Endothelial cell of umbilical vein (primary cell): Measurements from ENCODE around the gene CRELD2. TPM values are rescaled to one million over a fixed set of nuclear protein-coding genes. Genes with fewer than 3 reads are reported as not detected.

ENCODE experiments used
- BruUV-seq: library from RNA; stranded (reverse); fragments of 400-500 nt; replicated peaks from 2 replicates; lab custom pipeline; 2021; lab: Mats Ljungman, UMichigan
- CTCF ChIA-PET: fragments of 300-600, 350-600 bp; sonication (Branson Sonifier 250); formaldehyde crosslinking; loops from one replicate; lab custom pipeline; 2021; ENCODE audit warnings: antibody characterized with exemption, inconsistent platforms; lab: Charles Lee
- POLR2A ChIA-PET: fragments of 300-600, 350-600 bp; sonication (Branson Sonifier 250); formaldehyde crosslinking; loops from one replicate; lab custom pipeline; 2021; ENCODE audit warnings: antibody characterized with exemption, inconsistent platforms; lab: Charles Lee
- DNase-seq: peaks from one replicate; pipeline ENCODE4 v3.0.0-alpha.2; 2011; ENCODE audit warnings: low read depth, low spot score
- FAIRE-seq: peaks from 2 replicates; lab custom pipeline; 2011; peaks lifted over from hg19 to GRCh38; lab: Jason Lieb, UNC
- H2AFZ ChIP-seq: 2 replicates; pipeline ENCODE4 v1.6.0; 2012; ENCODE audit warnings: low read depth, low read length, control low read depth, inconsistent platforms
- H3K27ac ChIP-seq: 2 replicates; pipeline ENCODE4 v1.5.1; 2011; ENCODE audit warnings: low read depth, mild to moderate bottlenecking, control low read depth, low read length, moderate library complexity; ENCODE audit not compliant: insufficient read depth
- H3K27me3 ChIP-seq, 2 experiments: 2 replicates each; pipeline versions ENCODE4 v1.6.0 to v1.6.1; 2011; ENCODE audit warnings: low read length in 2 of 2, mixed read lengths in 1 of 2; ENCODE audit not compliant: control insufficient read depth in 2 of 2, insufficient read depth in 2 of 2
- H3K36me3 ChIP-seq, 2 experiments: 2 replicates in 1 of 2; 3 replicates in 1 of 2; pipeline ENCODE4 v1.5.1; 2011; ENCODE audit warnings: low read length in 2 of 2, mild to moderate bottlenecking in 1 of 2, moderate library complexity in 1 of 2; ENCODE audit not compliant: control insufficient read depth in 2 of 2, insufficient read depth in 2 of 2; ENCODE audit errors: extremely low read depth in 1 of 2
- H3K4me1 ChIP-seq: 3 replicates; pipeline ENCODE4 v1.5.1; 2011; ENCODE audit warnings: mild to moderate bottlenecking, low read length; ENCODE audit not compliant: control insufficient read depth, insufficient read depth; ENCODE audit errors: extremely low read depth
- H3K4me2 ChIP-seq: 2 replicates; pipeline ENCODE4 v1.6.1; 2011; ENCODE audit warnings: low read length, control low read depth, mixed read lengths; ENCODE audit not compliant: insufficient read depth
- H3K4me3 ChIP-seq, 3 experiments: fragments of 200-600 bp in 1 of 3; sonication (generic), shearing (Covaris generic) in 1 of 3; replicated peaks in 1 of 3; 2 replicates each; pipeline ENCODE4 v1.5.1; 2011 to 2016; ENCODE audit warnings: control low read depth in 3 of 3, low read length in 3 of 3, mild to moderate bottlenecking in 2 of 3, inconsistent platforms in 1 of 3, low read depth in 1 of 3, moderate library complexity in 1 of 3; ENCODE audit not compliant: insufficient read depth in 1 of 3
- H3K79me2 ChIP-seq: 2 replicates; pipeline ENCODE4 v1.6.0; 2012; ENCODE audit warnings: low read length, inconsistent platforms; ENCODE audit not compliant: control insufficient read depth, insufficient read depth
- H3K9ac ChIP-seq: replicated peaks from 2 replicates; pipeline ENCODE3; 2011; ENCODE audit warnings: low read length, control low read depth; ENCODE audit not compliant: insufficient read depth; ENCODE audit errors: extremely low read depth
- H3K9me1 ChIP-seq: replicated peaks from 3 replicates; pipeline ENCODE4 v1.6.0; 2011; ENCODE audit warnings: mild to moderate bottlenecking, low read length; ENCODE audit not compliant: control insufficient read depth, insufficient read depth; ENCODE audit errors: extremely low read depth
- H3K9me3 ChIP-seq: replicated peaks from 2 replicates; pipeline ENCODE4 v1.5.1; 2012; ENCODE audit warnings: low read length, inconsistent platforms; ENCODE audit not compliant: control insufficient read depth, insufficient read depth
- H4K20me1 ChIP-seq: replicated peaks from 2 replicates; pipeline ENCODE3; 2011; ENCODE audit warnings: mild to moderate bottlenecking, low read length; ENCODE audit not compliant: control insufficient read depth, insufficient read depth; ENCODE audit errors: extremely low read depth
- CTCF ChIP-seq, 2 donors: IDR thresholded peaks; 1 replicate in 1 of 2; 2 replicates in 1 of 2; pipeline ENCODE4 v1.5.1; 2011; ENCODE audit warnings: low read length in 2 of 2, mild to moderate bottlenecking in 2 of 2, moderate library complexity in 2 of 2, control low read depth in 1 of 2, inconsistent platforms in 1 of 2, low read depth in 1 of 2; ENCODE audit not compliant: insufficient read depth in 1 of 2; ENCODE audit errors: extremely low read depth in 1 of 2
- EZH2 ChIP-seq: IDR thresholded peaks from 2 replicates; pipeline ENCODE4 v1.6.1; 2012; ENCODE audit warnings: borderline replicate concordance, low read depth, mild to moderate bottlenecking, moderate library complexity, low read length, inconsistent platforms; ENCODE audit not compliant: severe bottlenecking
- FOS ChIP-seq: IDR thresholded peaks from 2 replicates; pipeline ENCODE4 v1.6.1; 2011; ENCODE audit warnings: mild to moderate bottlenecking, low read length, moderate library complexity, borderline replicate concordance; ENCODE audit not compliant: insufficient read depth
- GATA2 ChIP-seq: IDR thresholded peaks from 2 replicates; pipeline ENCODE4 v1.7.0; 2011; ENCODE audit warnings: low read depth, mild to moderate bottlenecking, moderate library complexity, mixed read lengths, low read length; ENCODE audit not compliant: insufficient read length, insufficient read depth
- JUN ChIP-seq: IDR thresholded peaks from 2 replicates; pipeline ENCODE4 v1.6.1; 2011; ENCODE audit warnings: borderline replicate concordance, low read depth; ENCODE audit not compliant: insufficient read length, insufficient read depth
- MAX ChIP-seq: IDR thresholded peaks from 2 replicates; pipeline ENCODE4 v1.6.1; 2011; ENCODE audit not compliant: insufficient read depth, insufficient read length
- MYC ChIP-seq: IDR thresholded peaks from one replicate; pipeline ENCODE4 v1.6.1; 2011; ENCODE audit warnings: mild to moderate bottlenecking, low read depth, low read length
- POLR2A ChIP-seq: IDR thresholded peaks from 2 replicates; pipeline ENCODE4 v1.6.1; 2012; ENCODE audit warnings: low read depth, mild to moderate bottlenecking, control low read depth, low read length
- POLR2AphosphoS5 ChIP-seq: IDR thresholded peaks from 2 replicates; pipeline ENCODE4 v1.6.1; 2012; ENCODE audit warnings: low read depth, mild to moderate bottlenecking, control low read depth, low read length, moderate library complexity; ENCODE audit not compliant: insufficient read depth
- dilution Hi-C: fragments of 300-500 bp; cut with MboI; formaldehyde crosslinking; loops from one replicate; pipeline ENCODE4 v1.15.0; 2019; ENCODE audit warnings: low sequenced_read_pairs; ENCODE audit not compliant: extremely low pct_ligation_motif_present
- intact Hi-C: fragments of 100-400 bp; cut with micrococcal nuclease; formaldehyde crosslinking; loops from one replicate; pipeline ENCODE4 v1.10.0; 2022
- polyA plus RNA-seq, 4 experiments: library from polyadenylated mRNA; depleted of rRNA in 3 of 4; stranded (reverse) in 3 of 4; unstranded in 1 of 4; fragments of >200 nt; gene quantifications; 2 replicates each; pipeline versions ENCODE4 v1.2.1 to v1.2.3, GENCODE V29; 2011 to 2012; ENCODE audit warnings: missing spikeins in 1 of 4
- total RNA-seq: library from RNA; stranded (reverse); gene quantifications from 2 replicates; pipeline ENCODE4 v1.2.3, GENCODE V29; 2021

Gene CRELD2
- total and polyA plus RNA-seq, 2 donors (not counting 3 experiments of a cell fraction or from before 2014, with no cell fraction given): 71.0 to 86.3 TPM

- H3K4me2 ChIP-seq: no peak overlapping the region
- H3K9me3 ChIP-seq: no peaks in the 10 kb centered on the region
- no peaks in the 10 kb centered on the region for H3K9me1 ChIP-seq
- no peak for FAIRE-seq
- H3K27ac ChIP-seq: no peak overlapping the region
- no peak overlapping the region for H2AFZ ChIP-seq
- no TSS peak for BruUV-seq
- CTCF ChIA-PET: no interaction called here
- dilution Hi-C loops: no loop called here
- no peak for DNase-seq
- intact Hi-C loops: no loop called here
- H3K4me3 ChIP-seq: no peak overlapping the region
- H3K27me3 ChIP-seq: no peaks in the 10 kb centered on the region
- TF ChIP-seq GATA2: no peak
- no peak for TF ChIP-seq CTCF (IDR thresholded peaks at IDR 0.05; ENCODE audit: extremely low read depth in 1 of 2, insufficient read depth in 1 of 2, low read depth in 1 of 2, low read length in 2 of 2)
- TF ChIP-seq MYC: no peak
- no peak for TF ChIP-seq JUN
- TF ChIP-seq MAX: no peak
- TF ChIP-seq POLR2A: no peak
- TF ChIP-seq EZH2: no peak
- no peak for TF ChIP-seq POLR2AphosphoS5
- TF ChIP-seq FOS: no peak
- no peaks in the 10 kb centered on the region for H4K20me1 ChIP-seq
- no peak overlapping the region for H3K9ac ChIP-seq
- peaks cover 84% of the 10 kb centered on the region for H3K79me2 ChIP-seq
- H3K36me3 ChIP-seq: no peaks in the 10 kb centered on the region
- H3K4me1 ChIP-seq: peaks cover 13% of the 10 kb centered on the region
- POLR2A ChIA-PET: no interaction called here
These were observed 40.2 kb upstream of the CRELD2 start for GRCh38 chr22:49878206-49878605.
